ENCODE measurements around the gene POLR3G.

The POLR3G gene

DNA sequence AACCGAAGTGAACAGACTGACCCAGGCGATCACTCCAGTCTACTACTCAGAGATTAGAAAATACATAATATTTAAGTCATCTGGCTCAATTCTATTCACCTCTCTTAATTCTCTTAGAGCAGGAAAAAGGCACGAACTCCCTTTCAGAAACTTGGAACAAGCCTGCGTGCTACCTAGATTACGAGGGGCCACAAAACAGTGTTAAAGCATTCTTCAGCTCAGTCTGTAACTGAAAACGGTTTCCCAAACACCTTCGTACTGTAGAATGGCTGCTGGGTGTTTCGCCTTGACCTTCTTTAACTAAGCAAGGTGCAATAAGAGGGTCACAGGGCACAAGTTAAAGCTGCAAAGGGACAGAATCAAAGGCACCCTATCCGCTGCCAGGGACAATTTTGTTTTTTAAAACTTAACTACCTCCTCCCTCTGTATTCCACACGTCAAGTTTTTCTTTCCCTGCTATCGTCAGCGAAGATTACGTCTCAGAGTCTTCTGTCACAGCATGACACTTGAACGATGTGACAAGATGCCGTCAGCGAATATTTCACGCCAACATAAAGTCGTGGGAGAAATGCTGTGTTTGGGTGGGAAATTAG lies 54.0 kb downstream of the POLR3G start:
- peaks cover 27% of the 10 kb centered on the region for H3K4me1 Mint-ChIP-seq
- peak overlapping the region; percentile 72 to 99 (median 94) for H3K27ac Mint-ChIP-seq
- H3K9me3 Mint-ChIP-seq = no peaks in the 10 kb centered on the region
- H3K36me3 Mint-ChIP-seq (ENCODE audit: low read depth) = peaks cover 17% of the 10 kb centered on the region
- H3K4me3 Mint-ChIP-seq = peak overlapping the region; percentile 98 to 100 (median 100)
- TF ChIP-seq, protein P1, sequence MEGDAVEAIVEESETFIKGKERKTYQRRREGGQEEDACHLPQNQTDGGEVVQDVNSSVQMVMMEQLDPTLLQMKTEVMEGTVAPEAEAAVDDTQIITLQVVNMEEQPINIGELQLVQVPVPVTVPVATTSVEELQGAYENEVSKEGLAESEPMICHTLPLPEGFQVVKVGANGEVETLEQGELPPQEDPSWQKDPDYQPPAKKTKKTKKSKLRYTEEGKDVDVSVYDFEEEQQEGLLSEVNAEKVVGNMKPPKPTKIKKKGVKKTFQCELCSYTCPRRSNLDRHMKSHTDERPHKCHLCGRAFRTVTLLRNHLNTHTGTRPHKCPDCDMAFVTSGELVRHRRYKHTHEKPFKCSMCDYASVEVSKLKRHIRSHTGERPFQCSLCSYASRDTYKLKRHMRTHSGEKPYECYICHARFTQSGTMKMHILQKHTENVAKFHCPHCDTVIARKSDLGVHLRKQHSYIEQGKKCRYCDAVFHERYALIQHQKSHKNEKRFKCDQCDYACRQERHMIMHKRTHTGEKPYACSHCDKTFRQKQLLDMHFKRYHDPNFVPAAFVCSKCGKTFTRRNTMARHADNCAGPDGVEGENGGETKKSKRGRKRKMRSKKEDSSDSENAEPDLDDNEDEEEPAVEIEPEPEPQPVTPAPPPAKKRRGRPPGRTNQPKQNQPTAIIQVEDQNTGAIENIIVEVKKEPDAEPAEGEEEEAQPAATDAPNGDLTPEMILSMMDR (IDR thresholded peaks at IDR 0.05; ENCODE audit: unreplicated experiment in 3 of 3) = no peak
- H3K27me3 Mint-ChIP-seq (ENCODE audit: low read depth) = no peaks in the 10 kb centered on the region

DNA sequence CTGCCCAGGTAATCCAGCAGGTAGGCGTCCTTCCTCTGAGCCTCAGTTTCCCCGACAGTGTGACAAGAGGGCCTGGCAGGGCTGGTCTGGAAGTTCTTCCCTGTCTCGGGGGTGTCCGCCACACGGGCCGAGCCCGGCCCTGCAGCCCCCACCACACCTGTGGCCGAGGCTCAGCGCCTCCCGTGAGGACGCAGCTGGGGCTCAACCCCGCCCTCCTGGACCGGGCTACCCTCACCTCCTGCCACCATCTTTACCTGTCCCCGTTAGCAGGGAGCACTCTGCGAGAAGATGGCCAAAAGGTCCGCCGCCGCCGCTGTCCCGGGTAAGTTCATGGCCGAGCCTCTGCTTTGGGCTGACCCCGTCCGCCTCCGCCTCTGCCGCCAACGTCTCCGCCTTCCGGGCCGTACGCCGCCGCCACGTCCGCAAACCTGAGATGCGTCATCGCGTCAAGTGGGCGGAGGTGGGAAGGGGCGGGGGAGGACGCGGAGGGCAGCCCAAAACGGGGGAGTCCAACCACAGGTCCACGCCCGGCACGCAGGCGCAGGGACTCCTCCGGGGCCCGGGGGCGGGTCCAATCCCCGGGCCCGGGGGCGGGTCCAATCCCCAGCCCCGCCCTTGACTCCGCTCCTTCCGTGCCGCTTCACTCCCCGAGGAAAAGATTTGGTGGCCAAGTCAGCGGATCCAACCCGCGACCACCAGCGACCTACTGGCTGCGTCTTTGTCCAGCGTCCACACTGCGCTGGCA lies 54.7 kb downstream of the POLR3G start, which contains the start of gene LYSMD3:
LYSMD3 (minus strand) TSS at position 391 of the 745 bp plus-strand sequence. CDS start 4,295 bp downstream, outside the sequence.
- TF ChIP-seq, protein P1 (IDR thresholded peaks at IDR 0.05; ENCODE audit: unreplicated experiment in 3 of 3) = no peak
- H3K4me3 Mint-ChIP-seq = peak within 1 kb of the TSS; percentile 98 to 100 (median 100)
- H3K4me1 Mint-ChIP-seq = peaks cover 27% of the 10 kb centered on the region
- H3K27ac Mint-ChIP-seq = peak within 1 kb of the TSS; percentile 94 to 99 (median 99)
- H3K9me3 Mint-ChIP-seq = no peaks in the 10 kb centered on the region
- peaks cover 13% of the 10 kb centered on the region for H3K36me3 Mint-ChIP-seq (ENCODE audit: low read depth)
- no peaks in the 10 kb centered on the region for H3K27me3 Mint-ChIP-seq (ENCODE audit: low read depth)

DNA sequence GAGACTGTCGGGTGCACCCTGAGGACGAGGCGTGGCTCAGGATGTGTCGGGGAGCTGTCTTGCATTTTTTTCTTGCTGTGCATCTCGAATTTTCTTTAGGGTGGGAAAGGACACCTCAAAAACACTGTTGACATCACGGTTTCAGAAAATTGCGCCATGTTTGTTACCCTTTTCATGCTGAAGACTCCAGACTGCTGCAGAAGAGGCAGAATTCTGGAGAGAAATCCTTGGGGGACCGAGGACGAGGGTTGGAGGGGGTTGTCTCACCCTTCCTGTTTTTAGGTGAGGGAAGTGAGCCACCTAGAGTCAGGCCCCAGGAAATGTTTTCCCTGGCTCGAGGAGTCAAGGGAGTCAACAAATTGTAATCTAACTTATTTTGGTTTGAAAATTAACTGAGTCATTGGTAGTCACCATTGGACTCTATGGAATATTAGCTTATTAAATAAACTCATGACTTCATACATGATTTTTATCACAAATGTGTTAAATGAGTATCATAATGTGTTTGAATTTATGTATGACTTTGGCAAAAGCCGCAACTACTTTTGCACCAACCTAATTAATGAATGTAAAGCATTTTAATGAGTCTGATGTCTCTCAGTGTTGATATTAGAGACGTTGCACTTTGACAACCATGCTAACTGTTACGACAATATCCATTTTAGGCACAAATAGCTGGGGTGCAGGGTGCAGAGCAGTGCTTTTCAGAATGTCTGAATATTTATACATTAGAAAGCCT lies 55.4 kb downstream of the POLR3G start:
- Mint-ChIP-seq H3K36me3 (ENCODE audit: low read depth) (peaks cover 8% of the 10 kb centered on the region), H3K4me3 (peak overlapping the region; percentile 98 to 100 (median 100)), H3K9me3 (no peaks in the 10 kb centered on the region), H3K27ac (peak overlapping the region; percentile 94 to 99 (median 99)), H3K4me1 (peaks cover 27% of the 10 kb centered on the region), H3K27me3 (ENCODE audit: low read depth) (no peaks in the 10 kb centered on the region)
- TF ChIP-seq, protein P1 (IDR thresholded peaks at IDR 0.05; ENCODE audit: unreplicated experiment in 3 of 3) = peak; percentile 65 to 79 (median 77)

DNA sequence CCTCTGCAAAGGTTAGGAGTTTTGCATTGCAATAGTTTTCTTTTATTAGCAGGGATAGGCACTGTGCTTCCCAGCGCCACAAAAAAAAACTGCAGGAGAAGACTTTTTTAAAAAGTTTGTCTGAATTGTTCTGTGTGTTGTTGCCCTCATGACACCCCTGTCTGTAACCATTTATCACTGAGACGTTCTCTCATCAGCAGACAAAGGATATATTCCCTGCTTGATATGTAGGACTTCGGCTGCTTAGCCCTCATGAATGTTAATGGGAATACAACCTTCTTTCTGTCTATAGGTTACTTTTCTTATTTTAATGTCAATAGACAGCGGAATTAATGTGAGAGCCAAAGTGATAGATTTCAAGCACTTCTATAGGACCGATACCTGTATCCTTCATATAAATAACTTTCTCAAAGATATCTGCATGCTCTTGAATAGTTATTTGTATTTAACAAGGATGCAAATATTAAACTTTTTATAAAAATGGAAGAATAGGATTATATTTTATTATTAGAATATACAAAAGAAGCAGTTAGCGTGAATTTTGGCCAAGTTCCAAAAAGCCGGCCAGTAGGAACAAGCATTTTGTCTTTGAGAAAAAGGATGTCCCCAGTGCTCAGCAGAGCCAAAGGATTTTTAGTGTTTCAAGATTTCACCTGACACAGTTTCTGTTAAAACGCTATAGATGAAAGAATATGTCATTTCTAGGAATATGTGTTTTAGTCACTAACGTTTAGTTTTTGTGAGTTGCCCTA lies 56.2 kb downstream of the POLR3G start:
- no peaks in the 10 kb centered on the region for H3K9me3 Mint-ChIP-seq
- H3K27ac Mint-ChIP-seq = peak overlapping the region in 2 of 3 experiments; percentile 58 to 94
- peaks cover 7% of the 10 kb centered on the region for H3K36me3 Mint-ChIP-seq (ENCODE audit: low read depth)
- no peaks in the 10 kb centered on the region for H3K27me3 Mint-ChIP-seq (ENCODE audit: low read depth)
- TF ChIP-seq, protein P1 (IDR thresholded peaks at IDR 0.05; ENCODE audit: unreplicated experiment in 3 of 3) = no peak
- peaks cover 27% of the 10 kb centered on the region for H3K4me1 Mint-ChIP-seq
- H3K4me3 Mint-ChIP-seq = peak overlapping the region; percentile 98 to 100 (median 100)

DNA sequence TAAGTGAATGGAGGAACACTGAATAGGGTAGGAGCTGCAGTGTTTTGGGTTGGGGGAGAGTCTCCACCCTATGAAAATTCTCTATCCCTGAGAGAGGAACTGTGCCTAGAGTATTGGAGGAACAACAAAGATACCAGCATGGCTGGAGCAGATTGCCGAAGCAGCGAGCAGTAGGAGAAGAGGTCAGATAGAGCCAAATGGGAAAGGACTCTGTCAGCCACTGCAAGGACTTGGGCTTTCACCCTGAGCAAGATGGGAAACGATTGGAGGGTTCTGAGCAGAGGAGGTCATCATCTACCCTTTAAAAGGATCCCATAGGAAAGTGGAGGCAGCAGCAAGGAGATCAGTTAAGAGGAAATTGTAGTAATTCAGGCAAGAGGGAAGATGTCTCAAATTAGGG lies 59.1 kb downstream of the POLR3G start:
- TF ChIP-seq, protein P1 (IDR thresholded peaks at IDR 0.05; ENCODE audit: unreplicated experiment in 3 of 3) = no peak
- H3K4me3 Mint-ChIP-seq = no peak overlapping the region

More for the DNA sequence above, 59.1 kb downstream of the POLR3G start:
- Mint-ChIP-seq H3K27ac (no peak overlapping the region), H3K4me1 (peaks cover 2% of the 10 kb centered on the region), H3K36me3 (ENCODE audit: low read depth) (no peaks in the 10 kb centered on the region), H3K9me3 (no peaks in the 10 kb centered on the region), H3K27me3 (ENCODE audit: low read depth) (no peaks in the 10 kb centered on the region)

Data from nephron (organoid).